GM18907 (cell line): ENCODE data around the gene ZNF19.
"Not testable (repeated sequence)": the region's sequence is repeated elsewhere in the genome, so short reads cannot be mapped to it uniquely, and the experiment has no call there.

Experiments
- ATAC-seq: cut with Tn5 transposase; IDR thresholded peaks from one replicate; pipeline ENCODE4 v1.9.1; 2021; ENCODE audit warnings: mild to moderate bottlenecking, moderate library complexity; ENCODE audit not compliant: unreplicated experiment

The ZNF19 gene

DNA sequence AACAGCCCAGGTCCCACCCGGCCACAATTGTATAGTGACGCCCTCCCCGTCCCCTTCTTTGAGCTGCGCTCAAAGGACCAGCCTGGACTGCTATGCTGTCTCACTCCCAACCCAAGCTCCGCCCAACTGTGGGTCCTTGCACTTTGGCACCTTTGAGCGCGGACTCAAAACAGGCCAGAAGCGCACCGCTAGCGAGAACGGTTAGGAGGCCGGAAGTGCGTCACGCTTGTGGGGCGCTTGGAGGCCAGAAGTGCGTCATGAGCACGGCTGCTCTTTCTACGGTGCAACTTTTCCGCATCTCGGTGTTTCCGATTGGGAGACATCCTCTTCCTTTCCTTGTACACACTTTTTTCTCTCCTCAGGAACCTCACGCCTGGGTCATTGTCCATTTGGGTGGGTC lies at the start of gene ZNF19:
Gene ZNF19 (minus strand): TSS at position 203 of the 400 bp plus-strand sequence. CDS start 7,210 bp downstream, outside the sequence.
- ATAC-seq, result no peak

- peak; percentile 72 for ATAC-seq
Observed at GRCh38 chr16:71537643-71538042, 48.5 kb upstream of the ZNF19 start.

DNA sequence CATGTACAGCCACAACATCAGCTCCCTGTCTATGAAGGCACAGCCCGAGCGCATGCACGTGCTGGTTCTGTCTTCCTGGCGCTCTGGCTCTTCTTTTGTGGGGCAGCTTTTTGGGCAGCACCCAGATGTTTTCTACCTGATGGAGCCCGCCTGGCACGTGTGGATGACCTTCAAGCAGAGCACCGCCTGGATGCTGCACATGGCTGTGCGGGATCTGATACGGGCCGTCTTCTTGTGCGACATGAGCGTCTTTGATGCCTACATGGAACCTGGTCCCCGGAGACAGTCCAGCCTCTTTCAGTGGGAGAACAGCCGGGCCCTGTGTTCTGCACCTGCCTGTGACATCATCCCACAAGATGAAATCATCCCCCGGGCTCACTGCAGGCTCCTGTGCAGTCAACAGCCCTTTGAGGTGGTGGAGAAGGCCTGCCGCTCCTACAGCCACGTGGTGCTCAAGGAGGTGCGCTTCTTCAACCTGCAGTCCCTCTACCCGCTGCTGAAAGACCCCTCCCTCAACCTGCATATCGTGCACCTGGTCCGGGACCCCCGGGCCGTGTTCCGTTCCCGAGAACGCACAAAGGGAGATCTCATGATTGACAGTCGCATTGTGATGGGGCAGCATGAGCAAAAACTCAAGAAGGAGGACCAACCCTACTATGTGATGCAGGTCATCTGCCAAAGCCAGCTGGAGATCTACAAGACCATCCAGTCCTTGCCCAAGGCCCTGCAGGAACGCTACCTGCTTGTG lies 47.8 kb upstream of the ZNF19 start:
- ATAC-seq, result no peak

DNA sequence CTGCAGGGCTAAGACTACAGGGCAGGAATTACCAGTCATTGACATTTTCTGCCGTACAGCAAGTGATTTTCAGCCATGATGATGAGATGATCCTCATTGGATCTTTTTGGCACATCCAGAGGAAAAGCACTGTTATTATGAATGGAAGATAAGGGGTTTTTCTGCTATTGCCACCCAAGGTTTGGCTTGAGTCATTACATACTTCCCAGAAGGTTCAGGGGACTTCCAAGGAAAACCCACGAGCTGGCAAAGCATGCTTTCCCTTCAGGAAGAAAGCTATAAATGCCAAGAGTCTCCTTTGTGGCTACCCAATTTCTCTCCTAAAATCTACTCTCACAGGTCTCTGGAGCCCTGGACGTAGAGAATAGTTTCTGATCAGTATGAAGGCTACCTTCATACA lies 43.2 kb upstream of the ZNF19 start:
- no peak for ATAC-seq

DNA sequence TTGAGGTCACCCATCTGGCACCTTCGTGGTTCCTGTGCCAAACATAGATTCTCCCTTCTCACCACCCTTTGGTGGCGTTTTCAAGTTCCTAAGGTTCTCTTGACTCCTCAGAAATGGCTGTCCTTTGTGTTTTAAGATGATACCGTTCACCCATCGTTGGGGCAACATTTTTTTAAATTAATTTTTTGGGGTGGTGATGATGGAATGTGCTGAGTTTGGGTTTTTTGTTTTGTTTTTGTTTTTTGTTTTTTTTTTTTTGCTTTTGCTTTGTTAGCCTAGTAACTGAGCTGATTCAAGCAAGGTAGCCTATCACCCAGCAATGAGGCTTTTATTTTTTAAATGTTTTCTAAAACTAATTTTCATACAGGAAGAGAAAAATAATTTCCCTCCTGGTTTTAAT lies 39.7 kb upstream of the ZNF19 start:
- no peak for ATAC-seq

DNA sequence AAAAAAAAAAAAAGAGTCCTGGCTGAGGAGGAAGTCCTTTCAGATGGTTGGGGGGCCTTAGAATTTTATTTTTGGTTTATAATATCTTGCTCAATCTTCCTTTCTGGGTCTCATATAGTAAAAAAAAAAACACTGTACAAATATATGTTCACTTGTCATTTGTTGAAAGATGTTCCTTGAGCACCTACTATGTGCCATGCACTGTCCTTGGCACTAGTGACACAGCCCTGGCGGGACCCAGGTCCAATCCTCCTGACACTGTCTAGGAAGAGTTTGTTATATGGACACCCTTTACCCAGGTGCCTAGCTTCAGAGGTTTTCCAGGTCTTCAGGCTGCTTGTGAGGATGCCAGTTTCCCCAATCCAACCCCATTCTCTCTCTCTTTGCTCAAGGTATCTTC lies 39.1 kb upstream of the ZNF19 start:
- no peak for ATAC-seq

DNA sequence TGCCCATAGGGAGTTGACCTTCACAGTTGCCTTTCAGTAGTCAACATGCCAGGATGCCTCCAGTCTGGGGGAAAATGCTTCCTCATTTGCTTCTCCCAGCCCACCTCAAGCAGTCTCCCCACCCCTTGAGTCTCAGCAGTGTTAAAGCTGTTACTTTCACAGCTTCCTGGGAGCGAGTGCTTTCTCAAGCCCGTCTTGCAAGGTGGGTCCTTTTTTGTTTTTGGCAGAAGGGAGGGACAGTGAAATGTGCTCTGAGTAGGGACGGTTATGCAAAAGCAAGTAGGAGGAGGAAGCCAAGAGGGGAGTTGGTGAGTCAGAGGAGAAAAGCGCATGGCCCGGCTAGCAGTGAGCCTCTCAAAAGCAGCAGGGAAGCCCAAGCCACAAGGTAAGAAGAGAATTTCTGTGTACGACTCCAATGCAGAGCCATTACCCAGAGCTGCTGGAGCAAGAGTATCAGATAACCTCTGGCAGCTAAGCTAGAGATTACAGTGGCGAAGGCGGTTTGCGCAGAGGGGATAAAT lies 37.0 kb upstream of the ZNF19 start, which contains the start of gene CHST4:
Gene CHST4 (plus strand): TSS at position 316 of the 521 bp plus-strand sequence. CDS start 10,252 bp downstream, outside the sequence.
- no peak for ATAC-seq

GRCh38 chr16:71524566-71525553 lies 35.7 kb upstream of the ZNF19 start:
- no peak for ATAC-seq

DNA sequence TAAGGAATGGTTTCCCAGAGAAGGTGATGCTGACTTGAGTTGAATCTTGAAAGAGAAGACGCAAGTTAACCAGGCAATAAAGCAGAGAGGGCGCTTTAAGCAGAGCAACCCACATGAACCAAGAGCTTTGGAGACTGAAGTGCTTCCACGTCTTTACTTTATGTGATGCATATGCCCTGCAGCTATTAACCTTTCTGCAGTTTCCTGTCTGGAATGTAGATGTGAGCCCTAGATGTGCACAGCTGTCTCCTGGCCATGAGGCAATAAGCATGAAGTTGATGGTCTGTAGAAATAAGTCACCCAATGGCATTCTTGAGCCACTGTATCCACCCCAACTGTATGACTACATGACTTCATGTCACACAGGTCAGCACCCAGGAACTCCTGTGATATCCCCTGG lies 31.4 kb upstream of the ZNF19 start:
- ATAC-seq, result no peak

GRCh38 chr16:71515026-71515425 lies 25.9 kb upstream of the ZNF19 start:
- no peak for ATAC-seq

DNA sequence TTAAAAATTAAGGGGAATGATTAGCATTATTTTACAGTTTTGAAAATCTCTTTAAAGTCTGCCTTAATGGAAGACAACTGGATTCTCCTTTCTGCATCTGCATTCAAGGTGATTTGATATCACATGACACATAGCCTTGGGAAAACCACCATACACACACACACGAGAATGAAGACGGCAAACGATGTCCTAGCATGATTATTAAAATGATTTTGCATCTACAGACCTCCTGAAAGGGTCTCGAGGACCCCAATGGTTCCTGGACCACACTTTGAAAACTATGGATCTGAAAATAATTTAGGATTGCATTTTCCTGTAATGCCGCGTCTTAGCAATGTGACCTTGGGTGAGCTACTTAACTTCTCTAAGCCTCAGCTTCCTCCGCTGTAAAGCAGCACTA lies 25.4 kb upstream of the ZNF19 start:
- no peak for ATAC-seq

GRCh38 chr16:71513302-71513701 lies 24.2 kb upstream of the ZNF19 start:
- ATAC-seq, result no peak

- ATAC-seq, result no peak
Observed at GRCh38 chr16:71507061-71507460, 17.9 kb upstream of the ZNF19 start.

DNA sequence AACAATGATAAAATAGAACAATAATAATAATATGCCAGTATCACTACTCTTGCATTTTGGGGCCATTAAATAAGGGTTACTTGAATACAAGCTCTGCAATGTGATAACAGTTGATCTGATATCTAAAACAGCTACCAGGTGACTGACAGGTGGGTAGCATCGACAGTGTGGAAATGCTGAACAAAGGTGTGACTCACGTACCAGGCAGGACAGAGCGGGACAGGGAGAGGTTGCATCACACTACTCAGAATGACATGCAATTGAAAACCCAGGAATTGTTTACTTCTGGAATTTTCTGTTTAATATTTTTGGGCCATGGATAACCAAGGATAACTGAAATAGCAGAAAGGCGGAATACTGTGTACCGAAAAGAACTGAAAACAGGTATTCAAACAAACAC lies 15.8 kb upstream of the ZNF19 start:
- no peak for ATAC-seq

GRCh38 chr16:71504051-71504450 lies 14.9 kb upstream of the ZNF19 start:
- not testable (repeated sequence) for ATAC-seq

GRCh38 chr16:71501547-71501946 lies 12.4 kb upstream of the ZNF19 start:
- no peak for ATAC-seq

DNA sequence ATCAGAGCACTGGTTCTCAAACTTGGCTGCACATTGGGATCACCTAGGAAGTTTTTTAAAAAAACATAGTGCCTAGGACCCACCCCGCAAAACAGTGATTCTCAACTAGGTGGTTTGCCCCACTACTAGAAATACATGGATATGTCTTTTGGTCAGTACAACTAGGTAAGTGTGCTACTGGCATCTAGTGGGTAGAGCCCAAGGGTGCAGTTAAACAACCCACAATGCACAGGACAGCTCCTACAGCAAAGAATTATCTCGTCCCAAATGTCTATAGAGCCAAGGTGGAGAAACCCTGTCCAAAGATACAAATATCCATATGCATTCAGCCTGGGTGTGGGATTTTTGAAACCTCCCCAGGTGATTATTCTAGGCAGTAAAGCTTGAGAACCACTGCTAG lies 11.8 kb upstream of the ZNF19 start:
- ATAC-seq, result no peak

DNA sequence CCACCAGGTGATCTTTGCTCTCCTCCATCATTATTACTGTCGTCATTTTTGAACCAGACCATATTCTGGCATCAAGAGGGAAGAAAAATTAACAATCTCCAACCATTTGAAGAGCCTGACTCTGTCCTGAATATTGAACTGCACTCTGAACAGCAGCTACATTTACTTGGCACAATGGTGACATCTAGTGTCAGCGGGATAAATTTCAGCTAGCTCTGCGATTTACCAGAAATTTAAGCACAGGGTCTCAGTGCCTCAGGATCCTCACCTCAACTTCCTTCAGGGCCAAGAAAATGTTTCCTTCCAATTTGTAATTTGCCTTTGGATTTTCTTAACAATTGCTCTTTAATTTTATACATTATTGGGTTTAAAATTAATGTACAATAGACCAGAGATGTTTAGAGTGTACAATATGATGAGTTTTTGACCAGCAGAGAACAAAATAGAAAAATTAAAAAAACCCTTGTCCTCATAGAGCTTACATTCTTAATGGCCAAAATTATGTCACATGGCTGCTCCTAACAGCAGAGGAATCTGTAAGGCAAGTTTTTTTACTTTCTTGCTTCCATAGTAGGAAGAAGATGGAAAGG lies 10.7 kb upstream of the ZNF19 start:
- ATAC-seq, result peak; percentile 65

DNA sequence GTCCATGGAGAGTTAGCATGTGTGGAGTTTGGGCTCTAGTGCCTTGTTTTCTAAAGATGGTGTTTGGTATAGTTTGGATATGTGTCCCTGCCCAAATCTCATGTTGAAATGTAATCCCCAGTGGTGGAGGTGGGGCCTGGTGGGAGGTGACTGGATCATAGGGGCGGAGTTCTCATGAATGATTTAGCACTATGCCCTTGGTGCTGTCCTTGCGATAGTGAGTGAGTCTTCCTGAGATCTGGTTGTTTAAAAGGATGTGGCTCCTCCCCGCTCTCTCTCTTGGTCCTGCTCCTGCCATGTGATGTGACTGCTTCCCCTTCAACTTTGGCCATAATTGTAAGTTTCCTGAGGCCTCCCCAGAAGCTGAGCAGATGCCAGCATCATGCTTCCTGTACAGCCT lies 8.9 kb upstream of the ZNF19 start:
- ATAC-seq, result no peak

DNA sequence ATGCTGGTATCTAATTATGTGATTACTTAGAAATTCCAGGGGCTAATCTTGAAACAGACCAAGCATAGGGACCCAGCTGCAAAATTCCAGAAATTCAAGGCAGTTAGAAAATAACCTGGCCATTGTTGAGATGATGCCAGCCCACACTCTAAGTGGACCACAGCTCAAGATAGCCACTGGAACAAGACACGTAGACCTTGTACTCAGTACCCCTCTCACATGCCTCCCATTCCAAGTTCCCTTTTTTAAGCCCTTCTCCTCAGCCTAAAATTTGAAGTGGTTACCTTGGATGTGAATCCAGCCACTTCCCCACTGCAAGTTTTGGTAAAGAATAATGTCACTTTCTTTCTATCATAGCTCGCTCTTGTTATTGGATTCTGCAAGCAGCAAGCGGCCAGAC lies 4.1 kb upstream of the ZNF19 start:
- no peak for ATAC-seq

DNA sequence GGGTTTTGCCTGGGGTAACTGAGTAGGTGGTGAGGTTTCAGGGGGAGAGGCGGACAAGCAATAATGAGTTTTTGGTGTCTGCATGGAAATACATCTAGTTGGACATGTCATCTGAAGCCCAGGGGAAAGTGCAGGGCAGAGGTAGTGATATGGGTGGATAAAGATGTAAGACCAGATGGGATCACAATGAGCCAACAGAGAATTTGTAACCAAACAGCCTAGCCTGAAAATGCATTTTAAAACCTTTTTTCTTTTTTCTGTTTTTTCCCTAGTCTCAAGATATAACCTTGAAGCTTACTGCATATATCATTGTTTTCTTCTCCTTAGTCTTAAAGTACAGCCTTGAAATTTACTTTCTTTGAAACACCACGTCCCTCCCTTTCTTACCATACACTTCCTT lies 3.7 kb upstream of the ZNF19 start:
- ATAC-seq, result no peak
